Glutamatergic neuron (in vitro differentiated cells): ENCODE data around the gene PIP4P1. TPM values are rescaled to one million over a fixed set of nuclear protein-coding genes. Genes with fewer than 3 reads are reported as not detected.

Experiments used
- DNase-seq: peaks from one replicate; pipeline ENCODE4 v3.0.0; 2022
- H3K27ac Mint-ChIP-seq: one replicate; pipeline ENCODE4 v1.8.0; 2020; ENCODE audit warnings: mild to moderate bottlenecking, mixed read lengths, inconsistent platforms; ENCODE audit not compliant: unreplicated experiment
- H3K27me3 Mint-ChIP-seq: one replicate; pipeline ENCODE4 v1.8.0; 2020; ENCODE audit warnings: mild to moderate bottlenecking, moderate library complexity, mixed read lengths, inconsistent platforms; ENCODE audit not compliant: unreplicated experiment
- H3K36me3 Mint-ChIP-seq: one replicate; pipeline ENCODE4 v1.8.0; 2020; ENCODE audit warnings: mild to moderate bottlenecking, mixed read lengths, inconsistent platforms; ENCODE audit not compliant: unreplicated experiment
- H3K4me1 Mint-ChIP-seq: one replicate; pipeline ENCODE4 v1.8.0; 2020; ENCODE audit warnings: mild to moderate bottlenecking, low read depth, mixed read lengths, inconsistent platforms; ENCODE audit not compliant: unreplicated experiment
- H3K4me3 Mint-ChIP-seq: one replicate; pipeline ENCODE4 v1.8.0; 2020; ENCODE audit warnings: mild to moderate bottlenecking, mixed read lengths, inconsistent platforms; ENCODE audit not compliant: unreplicated experiment
- H3K9me3 Mint-ChIP-seq: one replicate; pipeline ENCODE4 v1.8.0; 2020; ENCODE audit warnings: mild to moderate bottlenecking, moderate library complexity, mixed read lengths, inconsistent platforms; ENCODE audit not compliant: unreplicated experiment
- CTCF ChIP-seq: fragments of 200-600 bp; sonication (generic); IDR thresholded peaks from one replicate; pipeline ENCODE4 v1.5.0; 2021; ENCODE audit not compliant: partially characterized antibody, unreplicated experiment
- total RNA-seq: library from RNA; stranded (reverse); fragmentation: NEBNext Ultra II Directional; extraction: Animal tissue kit (Norgen Biotek cat#: 25700); gene quantifications from one replicate; pipeline ENCODE4 v1.2.1, GENCODE V29; 2021; ENCODE audit not compliant: unreplicated experiment

PIP4P1 gene
- total RNA-seq, 1 donor from 2014 or later: 49.1 TPM

DNA sequence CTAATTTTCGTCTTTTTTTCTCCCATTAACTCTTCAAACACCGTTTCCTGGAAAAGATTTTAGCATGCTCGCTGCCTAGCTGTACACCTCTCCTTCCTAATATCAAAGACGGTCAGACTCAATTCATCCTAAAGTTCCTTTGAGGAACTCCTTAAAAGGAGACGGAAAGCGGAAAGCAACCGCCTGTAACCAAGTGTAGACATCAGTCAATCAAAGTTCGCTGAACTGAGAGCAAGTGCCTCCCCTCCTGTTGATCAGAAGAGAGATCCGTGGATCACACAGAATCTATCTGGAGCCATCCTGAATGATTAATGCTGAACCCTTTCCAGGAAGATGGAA lies 47.5 kb downstream of the PIP4P1 start:
- H3K4me3 Mint-ChIP-seq: peak overlapping the region; percentile 96
- H3K36me3 Mint-ChIP-seq: no peaks in the 10 kb centered on the region
- TF ChIP-seq CTCF: no peak
- peaks cover 6% of the 10 kb centered on the region for H3K9me3 Mint-ChIP-seq
- H3K4me1 Mint-ChIP-seq: no peaks in the 10 kb centered on the region
- DNase-seq: no peak
- H3K27ac Mint-ChIP-seq: peak overlapping the region; percentile 79
- H3K27me3 Mint-ChIP-seq: peaks cover 2% of the 10 kb centered on the region

GRCh38 chr14:20412876-20413743 lies 48.1 kb downstream of the PIP4P1 start, which contains the start of gene TEP1:
Gene TEP1 (minus strand): TSS chr14:20413501. CDS start chr14:20408439, 5,062 bp downstream.
- Mint-ChIP-seq H3K9me3 (peaks cover 5% of the 10 kb centered on the region), H3K27me3 (peaks cover 3% of the 10 kb centered on the region), H3K4me1 (no peaks in the 10 kb centered on the region), H3K36me3 (no peaks in the 10 kb centered on the region), H3K27ac (peak within 1 kb of the TSS; percentile 79), H3K4me3 (peak within 1 kb of the TSS; percentile 96)
- DNase-seq: peak; percentile 85
- no peak for TF ChIP-seq CTCF

DNA sequence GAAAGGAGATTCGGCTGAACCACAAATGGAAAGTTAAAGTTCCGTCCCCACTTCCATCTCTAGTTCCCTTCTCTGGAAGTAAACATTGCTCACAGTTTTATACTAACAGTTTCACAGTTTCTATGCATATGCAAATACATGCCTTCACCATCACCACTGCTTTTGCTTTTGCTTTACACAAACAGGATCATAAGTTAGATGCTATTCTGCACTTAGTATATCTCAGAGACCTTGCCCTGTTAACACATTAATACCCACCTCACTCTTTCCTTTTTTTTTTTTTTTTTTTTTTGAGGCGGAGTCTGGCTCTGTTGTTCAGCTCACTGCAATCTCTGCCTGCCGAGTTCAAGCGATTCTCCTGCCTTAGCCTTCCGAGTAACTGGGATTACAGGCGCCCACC lies 48.8 kb downstream of the PIP4P1 start:
- no peak for DNase-seq
- Mint-ChIP-seq H3K36me3 (peaks cover 4% of the 10 kb centered on the region), H3K27ac (peak overlapping the region; percentile 79), H3K4me1 (no peaks in the 10 kb centered on the region), H3K9me3 (peaks cover 2% of the 10 kb centered on the region), H3K4me3 (peak overlapping the region; percentile 96), H3K27me3 (peaks cover 4% of the 10 kb centered on the region)
- TF ChIP-seq CTCF: no peak

- peaks cover 2% of the 10 kb centered on the region for H3K9me3 Mint-ChIP-seq
- peaks cover 5% of the 10 kb centered on the region for H3K27me3 Mint-ChIP-seq
- H3K36me3 Mint-ChIP-seq: peaks cover 10% of the 10 kb centered on the region
- no peak overlapping the region for H3K4me3 Mint-ChIP-seq
- TF ChIP-seq CTCF: no peak
- no peak for DNase-seq
- H3K4me1 Mint-ChIP-seq: no peaks in the 10 kb centered on the region
- H3K27ac Mint-ChIP-seq: no peak overlapping the region
Observed at GRCh38 chr14:20409226-20409625, 52.0 kb downstream of the PIP4P1 start.

Other genes with a start within 250 kb of the PIP4P1 start
- not detected for gene OR11H6, start 237.7 kb downstream of the PIP4P1 start, total RNA-seq
- gene OR11H7, start 232.5 kb downstream of the PIP4P1 start, total RNA-seq: not detected
- not detected for gene OR11H4, start 222.1 kb downstream of the PIP4P1 start, total RNA-seq
- gene TTC5, start 155.5 kb downstream of the PIP4P1 start, total RNA-seq: 37.4 TPM
- gene CCNB1IP1, start 128.2 kb downstream of the PIP4P1 start, total RNA-seq: 95.8 TPM
- gene PARP2, start 117.8 kb downstream of the PIP4P1 start, total RNA-seq: 33.9 TPM
- gene TEP1, start 47.9 kb downstream of the PIP4P1 start, total RNA-seq: 22.7 TPM
- gene KLHL33, start 25.3 kb downstream of the PIP4P1 start, total RNA-seq: 0.15 TPM
- 65.0 TPM for gene OSGEP, start 6.6 kb downstream of the PIP4P1 start, total RNA-seq
- gene APEX1, start 6.2 kb downstream of the PIP4P1 start, total RNA-seq: 265 TPM
- 25.9 TPM for gene PNP, start 8.0 kb upstream of the PIP4P1 start, total RNA-seq
- 0.98 TPM for gene RNASE10, start 44.1 kb upstream of the PIP4P1 start, total RNA-seq
- not detected for gene RNASE9, start 99.6 kb upstream of the PIP4P1 start, total RNA-seq
- not detected for gene RNASE11, start 126.6 kb upstream of the PIP4P1 start, total RNA-seq
- not detected for gene RNASE12, start 129.9 kb upstream of the PIP4P1 start, total RNA-seq
- not detected for gene OR6S1, start 180.3 kb upstream of the PIP4P1 start, total RNA-seq
- gene RNASE4, start 223.1 kb upstream of the PIP4P1 start, total RNA-seq: 1.7 TPM
- 1.7 TPM for gene ANG, start 227.3 kb upstream of the PIP4P1 start, total RNA-seq